ENCODE measurements around the gene EI24.

DNA sequence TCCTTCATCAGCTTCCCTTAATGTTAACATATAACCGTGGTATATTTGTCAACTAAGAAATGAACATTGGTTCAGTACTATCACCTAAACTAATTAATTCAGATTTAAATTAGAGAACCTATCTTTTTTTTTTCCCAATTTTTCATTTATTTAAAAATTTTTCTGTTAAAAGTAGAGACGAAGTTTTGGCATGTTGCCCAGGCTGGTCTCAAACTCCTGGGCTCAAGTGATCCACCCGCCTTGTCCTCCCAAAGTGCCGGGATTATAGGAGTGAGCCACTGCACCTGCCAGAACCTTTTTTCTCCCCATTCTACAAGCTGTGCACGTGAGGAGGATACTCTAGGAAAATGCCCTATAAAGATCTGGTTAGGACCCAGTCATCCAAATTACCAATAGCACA, 3.6 kb downstream of the EI24 start:
- TF ChIP-seq, protein P1, sequence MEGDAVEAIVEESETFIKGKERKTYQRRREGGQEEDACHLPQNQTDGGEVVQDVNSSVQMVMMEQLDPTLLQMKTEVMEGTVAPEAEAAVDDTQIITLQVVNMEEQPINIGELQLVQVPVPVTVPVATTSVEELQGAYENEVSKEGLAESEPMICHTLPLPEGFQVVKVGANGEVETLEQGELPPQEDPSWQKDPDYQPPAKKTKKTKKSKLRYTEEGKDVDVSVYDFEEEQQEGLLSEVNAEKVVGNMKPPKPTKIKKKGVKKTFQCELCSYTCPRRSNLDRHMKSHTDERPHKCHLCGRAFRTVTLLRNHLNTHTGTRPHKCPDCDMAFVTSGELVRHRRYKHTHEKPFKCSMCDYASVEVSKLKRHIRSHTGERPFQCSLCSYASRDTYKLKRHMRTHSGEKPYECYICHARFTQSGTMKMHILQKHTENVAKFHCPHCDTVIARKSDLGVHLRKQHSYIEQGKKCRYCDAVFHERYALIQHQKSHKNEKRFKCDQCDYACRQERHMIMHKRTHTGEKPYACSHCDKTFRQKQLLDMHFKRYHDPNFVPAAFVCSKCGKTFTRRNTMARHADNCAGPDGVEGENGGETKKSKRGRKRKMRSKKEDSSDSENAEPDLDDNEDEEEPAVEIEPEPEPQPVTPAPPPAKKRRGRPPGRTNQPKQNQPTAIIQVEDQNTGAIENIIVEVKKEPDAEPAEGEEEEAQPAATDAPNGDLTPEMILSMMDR (IDR thresholded peaks at IDR 0.05; ENCODE audit: borderline replicate concordance, extremely low read depth, low read length, poor library complexity, severe bottlenecking), result no peak
- no peak for TF ChIP-seq EZH2 (IDR thresholded peaks at IDR 0.05; ENCODE audit: borderline replicate concordance, low read depth, low read length, severe bottlenecking)
